MM.1S (cell line): ENCODE measurements around the gene LYPD1.

Experiments used
- DNase-seq: peaks from one replicate; pipeline ENCODE4 v3.0.0-alpha.2; 2015
- H2AFZ ChIP-seq: fragments of 300-600 bp; sonication (generic); 2 replicates; pipeline ENCODE4 v1.6.0; 2016; ENCODE audit warnings: antibody characterized with exemption, low read length
- H3F3A ChIP-seq: fragments of 300-600 bp; sonication (generic); 2 replicates; pipeline ENCODE4 v1.6.1; 2016; ENCODE audit warnings: mild to moderate bottlenecking, antibody characterized with exemption, low read length, moderate library complexity, mixed read lengths; ENCODE audit not compliant: insufficient read depth
- H3K27ac ChIP-seq: fragments of 300-600 bp; sonication (generic); 2 replicates; pipeline ENCODE4 v1.5.1; 2016; ENCODE audit warnings: mild to moderate bottlenecking, low read length
- H3K27me3 ChIP-seq: fragments of 300-600 bp; sonication (generic); replicated peaks from 2 replicates; pipeline ENCODE4 v1.6.0; 2016; ENCODE audit warnings: low read length; ENCODE audit not compliant: insufficient read depth
- H3K36me3 ChIP-seq: fragments of 300-600 bp; sonication (generic); replicated peaks from 2 replicates; pipeline ENCODE4 v1.6.1; 2016; ENCODE audit warnings: mild to moderate bottlenecking, low read length, mixed read lengths; ENCODE audit not compliant: insufficient read depth
- H3K4me1 ChIP-seq: fragments of 300-600 bp; sonication (generic); 2 replicates; pipeline ENCODE4 v1.6.1; 2016; ENCODE audit warnings: low read length, mixed read lengths
- H3K4me2 ChIP-seq: fragments of 300-600 bp; sonication (generic); 2 replicates; pipeline ENCODE4 v1.6.0; 2016; ENCODE audit warnings: low read depth, low read length
- H3K4me3 ChIP-seq: fragments of 300-600 bp; sonication (generic); 2 replicates; pipeline ENCODE4 v1.5.1; 2016; ENCODE audit warnings: low read length, mixed read lengths
- H3K79me2 ChIP-seq: fragments of 300-600 bp; sonication (generic); 2 replicates; pipeline ENCODE4 v1.6.1; 2016; ENCODE audit warnings: mixed run types, low read length, mixed read lengths
- H3K9ac ChIP-seq: fragments of 300-600 bp; sonication (generic); 2 replicates; pipeline ENCODE4 v1.6.1; 2016; ENCODE audit warnings: low read length, mixed read lengths
- H3K9me2 ChIP-seq: fragments of 300-600 bp; sonication (generic); replicated peaks from 2 replicates; pipeline ENCODE4 v1.6.1; 2016; ENCODE audit warnings: mild to moderate bottlenecking, low read length, mixed read lengths; ENCODE audit not compliant: insufficient read depth
- H3K9me3 ChIP-seq: fragments of 300-600 bp; sonication (generic); replicated peaks from 2 replicates; pipeline ENCODE4 v1.6.1; 2016; ENCODE audit warnings: mild to moderate bottlenecking, low read length, mixed read lengths; ENCODE audit not compliant: insufficient read depth
- H4K20me1 ChIP-seq: fragments of 300-600 bp; sonication (generic); 2 replicates; pipeline ENCODE4 v1.6.1; 2016; ENCODE audit warnings: mild to moderate bottlenecking, low read length, moderate library complexity, mixed read lengths; ENCODE audit not compliant: insufficient read depth
- CTCF ChIP-seq: fragments of 300-600 bp; sonication (generic); IDR thresholded peaks from 2 replicates; pipeline ENCODE4 v1.5.1; 2016; ENCODE audit warnings: antibody characterized with exemption, low read length, mixed read lengths
- EZH2 ChIP-seq: fragments of 300-600 bp; sonication (generic); optimal IDR thresholded peaks from 2 replicates; pipeline ENCODE3; 2017; ENCODE audit warnings: low read depth, mild to moderate bottlenecking, antibody characterized with exemption, low read length, mixed read lengths
- EZH2phosphoT487 ChIP-seq: fragments of 300-600 bp; sonication (generic); IDR thresholded peaks from 2 replicates; pipeline ENCODE4 v1.6.1; 2018; ENCODE audit warnings: antibody characterized with exemption, low read length

LYPD1 gene

GRCh38 chr2:132611719-132612118 is 58.3 kb downstream of the LYPD1 start:
- Histone ChIP-seq H3K9me2 (no peaks in the 10 kb centered on the region), H2AFZ (no peak overlapping the region), H3F3A (no peaks in the 10 kb centered on the region), H3K4me1 (no peaks in the 10 kb centered on the region), H3K4me3 (no peak overlapping the region), H4K20me1 (no peaks in the 10 kb centered on the region), H3K9me3 (no peaks in the 10 kb centered on the region), H3K9ac (no peak overlapping the region), H3K79me2 (no peaks in the 10 kb centered on the region), H3K36me3 (no peaks in the 10 kb centered on the region), H3K27ac (no peak overlapping the region), H3K27me3 (no peaks in the 10 kb centered on the region), H3K4me2 (no peak overlapping the region)
- TF ChIP-seq EZH2 = no peak
- TF ChIP-seq EZH2phosphoT487 = no peak
- TF ChIP-seq CTCF = no peak
- DNase-seq = no peak

DNA sequence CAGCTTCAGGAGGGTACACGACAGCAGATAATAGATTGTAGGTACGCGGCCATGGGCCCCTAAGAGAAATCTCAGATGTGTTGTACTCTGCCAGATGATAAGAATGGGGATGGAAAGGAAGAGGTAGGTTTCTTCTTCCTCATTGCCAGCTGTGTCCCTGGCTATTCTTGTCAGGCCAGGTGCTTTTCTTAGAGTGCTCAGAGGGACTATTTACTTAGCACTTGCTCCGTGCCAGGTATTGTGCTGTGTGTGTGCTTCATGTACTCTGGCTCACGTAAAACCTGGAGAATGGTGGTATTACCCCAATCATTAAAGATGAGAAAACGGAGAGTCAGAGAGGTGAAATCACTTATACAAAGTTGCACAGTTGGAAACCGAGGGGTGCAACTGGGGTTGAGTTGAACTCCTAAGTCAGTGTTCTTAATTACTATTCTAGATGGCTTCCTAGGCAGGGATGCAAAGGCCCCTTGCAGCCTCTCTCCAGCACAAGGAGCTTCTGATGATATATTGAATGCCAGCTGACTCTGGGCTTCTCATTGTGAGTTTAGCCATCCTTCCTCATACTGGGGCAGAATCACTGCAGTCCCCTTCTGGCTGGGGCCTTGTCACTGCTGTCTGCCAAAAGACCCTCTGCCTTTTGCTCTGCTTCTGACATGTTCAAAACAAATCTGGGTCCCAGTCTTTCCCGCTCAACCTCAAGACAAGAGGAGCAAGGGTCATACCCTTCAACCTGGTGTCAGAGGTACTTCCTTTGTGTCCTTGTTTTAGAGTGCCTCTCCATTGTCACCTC is 60.7 kb downstream of the LYPD1 start:
- H2AFZ ChIP-seq = no peak overlapping the region
- no peak overlapping the region for H3K4me2 ChIP-seq
- no peaks in the 10 kb centered on the region for H3F3A ChIP-seq
- DNase-seq = no peak
- H3K9me2 ChIP-seq = no peaks in the 10 kb centered on the region
- H3K27ac ChIP-seq = no peak overlapping the region
- no peaks in the 10 kb centered on the region for H3K9me3 ChIP-seq
- no peaks in the 10 kb centered on the region for H3K79me2 ChIP-seq
- H3K36me3 ChIP-seq = no peaks in the 10 kb centered on the region
- H3K9ac ChIP-seq = no peak overlapping the region
- no peaks in the 10 kb centered on the region for H4K20me1 ChIP-seq
- no peaks in the 10 kb centered on the region for H3K27me3 ChIP-seq
- no peak overlapping the region for H3K4me3 ChIP-seq
- TF ChIP-seq EZH2phosphoT487 = no peak
- TF ChIP-seq EZH2 = no peak
- TF ChIP-seq CTCF = no peak
- H3K4me1 ChIP-seq = no peaks in the 10 kb centered on the region

- TF ChIP-seq CTCF (no peak), EZH2 (no peak), EZH2phosphoT487 (no peak)
These were observed 61.7 kb downstream of the LYPD1 start for GRCh38 chr2:132608311-132608710.

More at GRCh38 chr2:132608311-132608710, 61.7 kb downstream of the LYPD1 start:
- H3K9me2 ChIP-seq = no peaks in the 10 kb centered on the region
- no peak overlapping the region for H2AFZ ChIP-seq
- H3K4me2 ChIP-seq = no peak overlapping the region
- no peaks in the 10 kb centered on the region for H3K9me3 ChIP-seq
- no peaks in the 10 kb centered on the region for H3K4me1 ChIP-seq
- no peak overlapping the region for H3K9ac ChIP-seq
- H3K79me2 ChIP-seq = no peaks in the 10 kb centered on the region
- H4K20me1 ChIP-seq = no peaks in the 10 kb centered on the region
- H3K27ac ChIP-seq = no peak overlapping the region
- no peaks in the 10 kb centered on the region for H3K36me3 ChIP-seq
- no peaks in the 10 kb centered on the region for H3K27me3 ChIP-seq
- no peak overlapping the region for H3K4me3 ChIP-seq
- DNase-seq = no peak
- H3F3A ChIP-seq = no peaks in the 10 kb centered on the region
